ENCODE results near the gene OBSCN. TPM values are rescaled to one million over a fixed set of nuclear protein-coding genes. Genes with fewer than 3 reads are reported as not detected.
"Not testable (repeated sequence)": the region's sequence is repeated elsewhere in the genome, so short reads cannot be mapped to it uniquely, and the experiment has no call there.

Gene OBSCN
- total RNA-seq, 1 donor from 2014 or later, result 5.1 TPM

GRCh38 chr1:228267962-228268880 is 60.4 kb downstream of the OBSCN start:
- no peak for TF ChIP-seq EZH2phosphoT487 (IDR thresholded peaks at IDR 0.05)
- TF ChIP-seq CTCF (IDR thresholded peaks at IDR 0.05), result peak; percentile 17
- no peaks in the 10 kb centered on the region for H3K4me1 Mint-ChIP-seq
- H3K9me3 Mint-ChIP-seq, result no peaks in the 10 kb centered on the region
- Histone ChIP-seq H3F3A (ENCODE audit: low read depth) (no peaks in the 10 kb centered on the region), H3K4me2 (no peak overlapping the region), H2AFZ (replicated peaks) (no peak overlapping the region), H3K4me3 (no peak overlapping the region), H4K20me1 (ENCODE audit: low read depth) (no peaks in the 10 kb centered on the region), H3K27me3 (no peaks in the 10 kb centered on the region), H3K4me1 (no peaks in the 10 kb centered on the region), H3K36me3 (no peaks in the 10 kb centered on the region), H3K9me3 (ENCODE audit: low read depth) (no peaks in the 10 kb centered on the region), H3K79me2 (ENCODE audit: low read depth) (no peaks in the 10 kb centered on the region), H3K27ac (no peak overlapping the region), H3K9ac (no peak overlapping the region)
- H3K4me3 Mint-ChIP-seq, result no peak overlapping the region
- no peak for DNase-seq (ENCODE audit: low spot score)
- peaks cover 7% of the 10 kb centered on the region for H3K36me3 Mint-ChIP-seq
- peak overlapping the region; percentile 50 for H3K27ac Mint-ChIP-seq
- peaks cover 2% of the 10 kb centered on the region for H3K27me3 Mint-ChIP-seq (ENCODE audit: insufficient read depth, low read depth)

GRCh38 chr1:228268881-228269265 is 61.0 kb downstream of the OBSCN start:
- H3K4me3 ChIP-seq, result no peak overlapping the region
- TF ChIP-seq CTCF (IDR thresholded peaks at IDR 0.05) (no peak), EZH2 (IDR thresholded peaks at IDR 0.05) (no peak), EZH2phosphoT487 (IDR thresholded peaks at IDR 0.05) (no peak)
- Mint-ChIP-seq H3K27me3 (ENCODE audit: insufficient read depth, low read depth) (peaks cover 2% of the 10 kb centered on the region), H3K4me3 (no peak overlapping the region), H3K4me1 (no peaks in the 10 kb centered on the region), H3K36me3 (peaks cover 7% of the 10 kb centered on the region), H3K27ac (no peak overlapping the region), H3K9me3 (no peaks in the 10 kb centered on the region)
- no peak for DNase-seq (ENCODE audit: low spot score)
- no peaks in the 10 kb centered on the region for H3K36me3 ChIP-seq
- no peaks in the 10 kb centered on the region for H3K4me1 ChIP-seq
- H2AFZ ChIP-seq (replicated peaks), result no peak overlapping the region
- no peak overlapping the region for H3K27ac ChIP-seq
- no peaks in the 10 kb centered on the region for H3K79me2 ChIP-seq (ENCODE audit: low read depth)
- no peaks in the 10 kb centered on the region for H4K20me1 ChIP-seq (ENCODE audit: low read depth)
- no peaks in the 10 kb centered on the region for H3K27me3 ChIP-seq
- no peaks in the 10 kb centered on the region for H3K9me3 ChIP-seq (ENCODE audit: low read depth)
- H3K9ac ChIP-seq, result no peak overlapping the region
- no peak overlapping the region for H3K4me2 ChIP-seq
- no peaks in the 10 kb centered on the region for H3F3A ChIP-seq (ENCODE audit: low read depth)

GRCh38 chr1:228269431-228269830 is 61.6 kb downstream of the OBSCN start:
- DNase-seq (ENCODE audit: low spot score); H3K36me3 ChIP-seq; H3K79me2 ChIP-seq (ENCODE audit: low read depth); H2AFZ ChIP-seq (replicated peaks); H3K4me3 ChIP-seq; H3K4me3 Mint-ChIP-seq; H3F3A ChIP-seq (ENCODE audit: low read depth); H3K9me3 ChIP-seq (ENCODE audit: low read depth); H3K27me3 Mint-ChIP-seq (ENCODE audit: insufficient read depth, low read depth); H3K9me3 Mint-ChIP-seq; H3K27ac Mint-ChIP-seq; H3K36me3 Mint-ChIP-seq; H3K9ac ChIP-seq; H3K4me1 ChIP-seq; H3K27ac ChIP-seq; H3K4me2 ChIP-seq; H4K20me1 ChIP-seq (ENCODE audit: low read depth); H3K4me1 Mint-ChIP-seq; H3K27me3 ChIP-seq: not testable (repeated sequence)

GRCh38 chr1:228270032-228270431 is 62.2 kb downstream of the OBSCN start:
- H3K4me3 ChIP-seq, result no peak overlapping the region
- no peaks in the 10 kb centered on the region for H3K4me1 ChIP-seq
- H3K36me3 Mint-ChIP-seq, result peaks cover 7% of the 10 kb centered on the region
- H3K27me3 Mint-ChIP-seq (ENCODE audit: insufficient read depth, low read depth), result peaks cover 4% of the 10 kb centered on the region
- no peak overlapping the region for H3K4me3 Mint-ChIP-seq
- H3K9me3 ChIP-seq (ENCODE audit: low read depth), result no peaks in the 10 kb centered on the region
- H3K4me1 Mint-ChIP-seq, result peaks cover 2% of the 10 kb centered on the region
- no peaks in the 10 kb centered on the region for H3K36me3 ChIP-seq
- H3F3A ChIP-seq (ENCODE audit: low read depth), result no peaks in the 10 kb centered on the region
- H2AFZ ChIP-seq (replicated peaks), result no peak overlapping the region
- no peaks in the 10 kb centered on the region for H3K9me3 Mint-ChIP-seq
- TF ChIP-seq EZH2 (IDR thresholded peaks at IDR 0.05), result no peak
- no peak for TF ChIP-seq EZH2phosphoT487 (IDR thresholded peaks at IDR 0.05)
- no peak for TF ChIP-seq CTCF (IDR thresholded peaks at IDR 0.05)
- H3K79me2 ChIP-seq (ENCODE audit: low read depth), result no peaks in the 10 kb centered on the region
- H4K20me1 ChIP-seq (ENCODE audit: low read depth), result peaks cover 7% of the 10 kb centered on the region
- H3K27ac Mint-ChIP-seq, result no peak overlapping the region
- no peak overlapping the region for H3K9ac ChIP-seq
- no peak overlapping the region for H3K4me2 ChIP-seq
- H3K27me3 ChIP-seq, result peaks cover 6% of the 10 kb centered on the region
- H3K27ac ChIP-seq, result no peak overlapping the region
- DNase-seq (ENCODE audit: low spot score), result no peak
